H1 (cell line): ENCODE data around the gene TMUB2. TPM values are rescaled to one million over a fixed set of nuclear protein-coding genes. Genes with fewer than 3 reads are reported as not detected.

Source experiments
- CTCF ChIA-PET: fragments of 300-600 bp; sonication (Branson Sonifier 250); formaldehyde crosslinking; loops from one replicate; lab custom pipeline; 2021; ENCODE audit not compliant: partially characterized antibody; lab: Charles Lee
- POLR2A ChIA-PET: fragments of 300-600 bp; sonication (Branson Sonifier 250); formaldehyde crosslinking; loops from one replicate; lab custom pipeline; 2021; ENCODE audit warnings: inconsistent platforms; ENCODE audit not compliant: partially characterized antibody; lab: Charles Lee
- DNase-seq, 2 experiments: peaks; one replicate each; pipeline versions ENCODE4 v3.0.0 to v3.0.0-alpha.2; 2010 to 2022; ENCODE audit warnings: low spot score in 2 of 2, low read depth in 1 of 2, mixed read lengths in 1 of 2
- FAIRE-seq: peaks from 2 replicates; lab custom pipeline; 2011; peaks lifted over from hg19 to GRCh38; lab: Jason Lieb, UNC
- H2AFZ ChIP-seq: 2 replicates; pipeline ENCODE4 v1.8.1; 2012; ENCODE audit warnings: low read length, inconsistent platforms
- H2AK5ac ChIP-seq: 2 replicates; pipeline ENCODE4 v1.6.1; 2013; ENCODE audit warnings: low read depth, low read length
- H2BK120ac ChIP-seq: replicated peaks from 2 replicates; pipeline ENCODE3; 2013; ENCODE audit warnings: low read depth, low read length, inconsistent platforms
- H2BK12ac ChIP-seq: 2 replicates; pipeline ENCODE4 v1.6.1; 2013; ENCODE audit warnings: low read depth, low read length
- H2BK15ac ChIP-seq: 2 replicates; pipeline ENCODE4 v1.6.1; 2013; ENCODE audit warnings: low read length
- H2BK20ac ChIP-seq: 2 replicates; pipeline ENCODE4 v1.6.1; 2013; ENCODE audit warnings: low read length
- H2BK5ac ChIP-seq: 2 replicates; pipeline ENCODE4 v1.6.1; 2013; ENCODE audit warnings: low read depth, low read length
- H3K14ac ChIP-seq: 2 replicates; pipeline ENCODE4 v1.6.1; 2013; ENCODE audit warnings: inconsistent platforms; ENCODE audit not compliant: insufficient read length
- H3K18ac ChIP-seq: 2 replicates; pipeline ENCODE4 v1.6.1; 2013; ENCODE audit warnings: low read length; ENCODE audit errors: extremely low read depth
- H3K23ac ChIP-seq: 2 replicates; pipeline ENCODE4 v1.6.1; 2013; ENCODE audit warnings: inconsistent platforms; ENCODE audit not compliant: insufficient read length
- H3K23me2 ChIP-seq: 2 replicates; pipeline ENCODE4 v1.6.1; 2013; ENCODE audit warnings: low read depth, low read length
- H3K27ac ChIP-seq: 2 replicates; pipeline ENCODE4 v1.6.1; 2011; ENCODE audit warnings: low read depth, low read length, inconsistent platforms
- H3K27me3 ChIP-seq, 4 experiments: replicated peaks in 1 of 4; 1 replicate in 1 of 4; 2 replicates in 3 of 4; pipeline versions ENCODE4 v1.6.1 to v1.8.1; 2011 to 2013; ENCODE audit warnings: low read length in 3 of 4, mild to moderate bottlenecking in 3 of 4, inconsistent platforms in 2 of 4, mixed read lengths in 2 of 4, moderate library complexity in 1 of 4; ENCODE audit not compliant: control insufficient read depth in 3 of 4, insufficient read depth in 3 of 4; ENCODE audit errors: extremely low read depth in 1 of 4
- H3K36me3 ChIP-seq, 4 experiments: 2 replicates each; pipeline versions ENCODE4 v1.6.1 to v1.8.1; 2011 to 2013; ENCODE audit warnings: mild to moderate bottlenecking in 4 of 4, low read length in 3 of 4, moderate library complexity in 2 of 4, control low read depth in 1 of 4, inconsistent platforms in 1 of 4; ENCODE audit not compliant: insufficient read depth in 4 of 4, control insufficient read depth in 2 of 4
- H3K4ac ChIP-seq: replicated peaks from 2 replicates; pipeline ENCODE3; 2013; ENCODE audit warnings: low read length, low read depth, mixed read lengths, inconsistent platforms; ENCODE audit not compliant: insufficient read length
- H3K4me1 ChIP-seq, 4 experiments: replicated peaks in 1 of 4; 1 replicate in 1 of 4; 2 replicates in 3 of 4; pipeline versions ENCODE4 v1.6.1 to v1.8.1; 2011 to 2013; ENCODE audit warnings: low read length in 3 of 4, inconsistent platforms in 2 of 4, mixed read lengths in 1 of 4; ENCODE audit not compliant: insufficient read depth in 4 of 4, control insufficient read depth in 3 of 4
- H3K4me2 ChIP-seq, 2 experiments: 2 replicates each; pipeline versions ENCODE4 v1.6.1 to v1.8.1; 2011 to 2013; ENCODE audit warnings: low read depth in 2 of 2, low read length in 2 of 2, control low read depth in 1 of 2, inconsistent platforms in 1 of 2, mild to moderate bottlenecking in 1 of 2; ENCODE audit not compliant: insufficient read depth in 1 of 2
- H3K4me3 ChIP-seq, 4 experiments: fragments of 200-600, 300-600 bp in 1 of 4; sonication (generic), shearing (Covaris generic), sonication (Bioruptor Twin) in 1 of 4; 2 replicates each; pipeline versions ENCODE4 v1.5.1 to v1.8.1; 2011 to 2016; ENCODE audit warnings: low read length in 4 of 4, low read depth in 3 of 4, control low read depth in 2 of 4, inconsistent platforms in 2 of 4, mild to moderate bottlenecking in 2 of 4, mixed read lengths in 1 of 4, moderate library complexity in 1 of 4; ENCODE audit not compliant: insufficient read depth in 2 of 4; ENCODE audit errors: extremely low read depth in 1 of 4
- H3K56ac ChIP-seq: replicated peaks from 2 replicates; pipeline ENCODE3; 2013; ENCODE audit warnings: low read depth, mild to moderate bottlenecking, mixed read lengths, low read length, inconsistent platforms; ENCODE audit not compliant: insufficient read length
- H3K79me1 ChIP-seq: 2 replicates; pipeline ENCODE4 v1.6.1; 2013; ENCODE audit warnings: low read depth, low read length, control low read depth
- H3K79me2 ChIP-seq, 2 experiments: 2 replicates each; pipeline versions ENCODE4 v1.6.1 to v1.8.1; 2012 to 2013; ENCODE audit warnings: low read length in 2 of 2, mild to moderate bottlenecking in 2 of 2, inconsistent platforms in 1 of 2; ENCODE audit not compliant: insufficient read depth in 2 of 2, control insufficient read depth in 1 of 2
- H3K9ac ChIP-seq, 4 experiments: replicated peaks in 1 of 4; 1 replicate in 1 of 4; 2 replicates in 3 of 4; pipeline versions ENCODE4 v1.6.1 to v1.8.1; 2011 to 2013; ENCODE audit warnings: low read depth in 3 of 4, low read length in 3 of 4, control low read depth in 2 of 4, mild to moderate bottlenecking in 2 of 4, moderate library complexity in 2 of 4, inconsistent platforms in 1 of 4; ENCODE audit errors: extremely low read depth in 1 of 4
- H3K9me3 ChIP-seq, 2 experiments: 2 replicates each; pipeline versions ENCODE4 v1.6.1 to v1.8.1; 2012 to 2013; ENCODE audit warnings: mild to moderate bottlenecking in 2 of 2, moderate library complexity in 2 of 2, control low read depth in 1 of 2, inconsistent platforms in 1 of 2, low read depth in 1 of 2, low read length in 1 of 2, mixed read lengths in 1 of 2; ENCODE audit not compliant: insufficient read depth in 2 of 2
- H4K20me1 ChIP-seq, 2 experiments: replicated peaks in 1 of 2; 2 replicates each; pipeline versions ENCODE3 to v1.8.1; 2011 to 2013; ENCODE audit warnings: inconsistent platforms in 2 of 2, low read length in 2 of 2, mild to moderate bottlenecking in 1 of 2; ENCODE audit not compliant: insufficient read depth in 2 of 2, control insufficient read depth in 1 of 2
- H4K5ac ChIP-seq: 2 replicates; pipeline ENCODE4 v1.6.1; 2013; ENCODE audit warnings: low read length, low read depth, mixed read lengths, inconsistent platforms; ENCODE audit not compliant: insufficient read length
- H4K8ac ChIP-seq: 2 replicates; pipeline ENCODE4 v1.8.0; 2013; ENCODE audit warnings: mild to moderate bottlenecking, moderate library complexity, low read length, inconsistent platforms; ENCODE audit not compliant: insufficient read depth; ENCODE audit errors: extremely low read depth
- H4K91ac ChIP-seq: replicated peaks from 2 replicates; pipeline ENCODE3; 2013; ENCODE audit warnings: low read length, mixed read lengths, inconsistent platforms; ENCODE audit not compliant: insufficient read length
- ATF3 ChIP-seq: IDR thresholded peaks from 2 replicates; pipeline ENCODE4 v1.6.1; 2011; ENCODE audit warnings: low read depth, mild to moderate bottlenecking, low read length; ENCODE audit not compliant: insufficient read depth
- BCL11A ChIP-seq, 2 experiments: IDR thresholded peaks; one replicate each; pipeline ENCODE4 v1.6.1; 2011; ENCODE audit warnings: low read depth in 2 of 2, low read length in 2 of 2, mild to moderate bottlenecking in 2 of 2
- EZH2 ChIP-seq: fragments of 200-600 bp; sonication (generic); IDR thresholded peaks from 2 replicates; pipeline ENCODE4 v1.7.1; 2012; ENCODE audit warnings: low read depth, mild to moderate bottlenecking, moderate library complexity, low read length, inconsistent platforms; ENCODE audit not compliant: severe bottlenecking
- RBBP5 ChIP-seq: IDR thresholded peaks from 2 replicates; pipeline ENCODE4 v1.7.1; 2012; ENCODE audit warnings: low read depth, mild to moderate bottlenecking, inconsistent platforms, low read length, moderate library complexity, borderline replicate concordance
- SIX5 ChIP-seq: IDR thresholded peaks from 2 replicates; pipeline ENCODE4 v1.6.1; 2011; ENCODE audit warnings: mild to moderate bottlenecking, low read depth, low read length
- SP4 ChIP-seq: IDR thresholded peaks from 2 replicates; pipeline ENCODE4 v1.6.1; 2012; ENCODE audit warnings: low read length, inconsistent platforms
- WGBS, 2 experiments: shearing (Covaris generic) in 1 of 2; methylation state at CpG; one replicate each; pipeline versions ENCODE4 v1.1.6 to v1.1.7; 2013 to 2015; ENCODE audit warnings: low lambda C conversion rate in 2 of 2, mixed read lengths in 2 of 2, inconsistent platforms in 1 of 2, low coverage in 1 of 2, missing lambda C conversion rate in 1 of 2; ENCODE audit not compliant: insufficient replicate concordance in 2 of 2, insufficient coverage in 1 of 2, insufficient read length in 1 of 2; ENCODE audit errors: extremely low coverage in 1 of 2, missing lambda C conversion rate in 1 of 2; 5-methylcytosine and 5-hydroxymethylcytosine counted together
- polyA plus RNA-seq, 7 experiments: library from polyadenylated mRNA; depleted of rRNA in 3 of 7; stranded (reverse) in 5 of 7; unstranded in 2 of 7; fragments of >200 nt in 5 of 7; fragments of 200-250 nt in 2 of 7; gene quantifications; 1 replicate in 5 of 7; 2 replicates in 1 of 7; 4 replicates in 1 of 7; pipeline versions ENCODE4 v1.2.1 to v1.2.3, GENCODE V29; 2011 to 2013; ENCODE audit warnings: missing spikeins in 2 of 7, mixed read lengths in 2 of 7
- total RNA-seq: library from RNA; stranded (reverse); fragmentation: NEBNext Ultra II Directional; extraction: Animal tissue kit (Norgen Biotek cat#: 25700); gene quantifications from 2 replicates; pipeline ENCODE4 v1.2.1, GENCODE V29; 2021

Gene TMUB2
- total and polyA plus RNA-seq, 2 of the 8 experiments (the other 6 are each of a cell fraction or from before 2014, with no cell fraction given) = 18.5 to 30.5 TPM

GRCh38 chr17:44170135-44170498, 16.7 kb upstream of the TMUB2 start:
- no peaks in the 10 kb centered on the region for H3K79me1 ChIP-seq
- no peak overlapping the region for H3K23ac ChIP-seq
- WGBS, 2 experiments = 94% methylated on average over 5 of the region's 5 CpGs; no CpG with 5 or more reads in 1 of the 2 experiments
- no peak overlapping the region for H4K91ac ChIP-seq
- H3K56ac ChIP-seq = no peak overlapping the region
- DNase-seq = no peak
- H3K4me2 ChIP-seq = peak overlapping the region; percentile 10 to 40; a peak in 1 of 4 replicates
- no peak overlapping the region; the same call in 1 of the 2 replicates for H3K18ac ChIP-seq
- H2AK5ac ChIP-seq = no peak overlapping the region
- no peak for FAIRE-seq
- no peaks in the 10 kb centered on the region for H4K20me1 ChIP-seq
- no peaks in the 10 kb centered on the region for H3K9me3 ChIP-seq
- H3K9ac ChIP-seq = no peak overlapping the region
- H3K23me2 ChIP-seq = no peaks in the 10 kb centered on the region
- ChIA-PET CTCF (interaction anchor here (1.4 to 8.1 kb wide), 13 partner anchors 10 to 187 kb away, joined by 3 to 61 read pairs (median 14); partner anchors contain the start of genes HDAC5 and TMUB2), POLR2A (interaction anchor here (0.6 to 8.7 kb wide), 11 partner anchors 11 to 180 kb away, joined by 3 to 84 read pairs (median 4); partner anchors contain the start of genes HDAC5, LSM12 and TMUB2)
- peak overlapping the region; percentile 75; the same call in 1 of the 2 replicates for H2BK12ac ChIP-seq
- no peak overlapping the region for H3K4me3 ChIP-seq
- H2BK15ac ChIP-seq = peak overlapping the region; percentile 40; the same call in 1 of the 2 replicates
- H3K79me2 ChIP-seq = no peaks in the 10 kb centered on the region
- H3K27ac ChIP-seq = peak overlapping the region; percentile 13; the same call in 1 of the 2 replicates
- H3K4me1 ChIP-seq = peaks cover 0 to 15% (median 8%) of the 10 kb centered on the region in 4 experiments; a peak in 5 of 7 replicates
- H4K5ac ChIP-seq = no peak overlapping the region
- H3K27me3 ChIP-seq = no peaks in the 10 kb centered on the region
- H3K36me3 ChIP-seq = 0 out of 8 replicates have a peak, but pooled peaks cover 0 to 3% (median 0%) of the 10 kb centered on the region in 4 experiments
- H3K4ac ChIP-seq = no peak overlapping the region
- 0 out of 2 replicates have a peak overlapping the region, but pooled peaks have one; percentile 48 for H2BK20ac ChIP-seq
- no peak overlapping the region for H4K8ac ChIP-seq
- H3K14ac ChIP-seq = no peak overlapping the region
- H2AFZ ChIP-seq = no peak overlapping the region
- no peak overlapping the region for H2BK120ac ChIP-seq
- H2BK5ac ChIP-seq = peak overlapping the region; percentile 80
- TF ChIP-seq BCL11A (IDR thresholded peaks at IDR 0.05; ENCODE audit: low read depth in 2 of 2, low read length in 2 of 2) (no peak), EZH2 (no peak), SP4 (no peak), SIX5 (no peak), ATF3 (no peak), RBBP5 (no peak)
